ENCODE data around the gene KCNJ18.

- TF ChIP-seq, protein P1, sequence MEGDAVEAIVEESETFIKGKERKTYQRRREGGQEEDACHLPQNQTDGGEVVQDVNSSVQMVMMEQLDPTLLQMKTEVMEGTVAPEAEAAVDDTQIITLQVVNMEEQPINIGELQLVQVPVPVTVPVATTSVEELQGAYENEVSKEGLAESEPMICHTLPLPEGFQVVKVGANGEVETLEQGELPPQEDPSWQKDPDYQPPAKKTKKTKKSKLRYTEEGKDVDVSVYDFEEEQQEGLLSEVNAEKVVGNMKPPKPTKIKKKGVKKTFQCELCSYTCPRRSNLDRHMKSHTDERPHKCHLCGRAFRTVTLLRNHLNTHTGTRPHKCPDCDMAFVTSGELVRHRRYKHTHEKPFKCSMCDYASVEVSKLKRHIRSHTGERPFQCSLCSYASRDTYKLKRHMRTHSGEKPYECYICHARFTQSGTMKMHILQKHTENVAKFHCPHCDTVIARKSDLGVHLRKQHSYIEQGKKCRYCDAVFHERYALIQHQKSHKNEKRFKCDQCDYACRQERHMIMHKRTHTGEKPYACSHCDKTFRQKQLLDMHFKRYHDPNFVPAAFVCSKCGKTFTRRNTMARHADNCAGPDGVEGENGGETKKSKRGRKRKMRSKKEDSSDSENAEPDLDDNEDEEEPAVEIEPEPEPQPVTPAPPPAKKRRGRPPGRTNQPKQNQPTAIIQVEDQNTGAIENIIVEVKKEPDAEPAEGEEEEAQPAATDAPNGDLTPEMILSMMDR (IDR thresholded peaks at IDR 0.05): no peak
- no peak for TF ChIP-seq POLR2A (IDR thresholded peaks at IDR 0.05)
Observed at GRCh38 chr17:21678393-21679081, 13.8 kb upstream of the KCNJ18 start.

Data from right lobe of liver (tissue), 4 donors.